Colonic mucosa (tissue), 4 donors: Measurements from ENCODE around the gene RPL38. TPM values are rescaled to one million over a fixed set of nuclear protein-coding genes. Genes with fewer than 3 reads are reported as not detected.

Experiments used
- DNase-seq: peaks from one replicate; pipeline ENCODE4 v3.0.0-alpha.2; 2020
- H3K27ac ChIP-seq: fragments of 200-600 bp; one replicate; pipeline ENCODE4 v1.8.0; 2021
- H3K27me3 ChIP-seq: fragments of 200-600 bp; one replicate; pipeline ENCODE4 v1.8.0; 2021
- H3K36me3 ChIP-seq: fragments of 200-600 bp; one replicate; pipeline ENCODE4 v1.8.0; 2021
- H3K4me1 ChIP-seq: fragments of 200-600 bp; one replicate; pipeline ENCODE4 v1.8.0; 2021; ENCODE audit warnings: mild to moderate bottlenecking
- H3K4me3 ChIP-seq: fragments of 200-600 bp; one replicate; pipeline ENCODE4 v1.8.0; 2021
- H3K9ac ChIP-seq, 2 donors: one replicate each; pipeline ENCODE4 v1.7.0; 2013; ENCODE audit warnings: control low read depth in 2 of 2, low read depth in 2 of 2, low read length in 2 of 2
- H3K9me3 ChIP-seq: fragments of 200-600 bp; one replicate; pipeline ENCODE4 v1.8.0; 2021
- CTCF ChIP-seq: fragments of 200-600 bp; IDR thresholded peaks from one replicate; pipeline ENCODE4 v1.8.0; 2022; ENCODE audit warnings: antibody characterized with exemption, mild to moderate bottlenecking
- intact Hi-C: fragments of 100-400 bp; cut with DNase I; formaldehyde crosslinking; loops from one replicate; pipeline ENCODE4 v1.14.1; 2022
- total RNA-seq, 2 donors: library from RNA; stranded (reverse); fragmentation: NEBNext Ultra II Directional in 1 of 2; extraction: Animal tissue kit (Norgen Biotek cat#: 25700) in 1 of 2; gene quantifications; one replicate each; pipeline ENCODE4 v1.2.1, GENCODE V29; 2021
- donor health status: healthy.
- donor health status: DM: no; HTN: no; CAD: no.
- donor health status: DM: no; HTN: no; CAD: no.

Gene RPL38
- total RNA-seq, 2 donors from 2014 or later, result 723 to 795 TPM

GRCh38 chr17:74251569-74251968 is 48.1 kb downstream of the RPL38 start:
- Histone ChIP-seq H3K4me1 (no peaks in the 10 kb centered on the region), H3K9me3 (no peaks in the 10 kb centered on the region), H3K27me3 (no peaks in the 10 kb centered on the region), H3K4me3 (no peak overlapping the region), H3K36me3 (no peaks in the 10 kb centered on the region), H3K9ac (no peak overlapping the region), H3K27ac (no peak overlapping the region)
- intact Hi-C loops, result no loop called here
- no peak for TF ChIP-seq CTCF
- no peak for DNase-seq

GRCh38 chr17:74252211-74252610 is 48.7 kb downstream of the RPL38 start:
- intact Hi-C loops, result no loop called here
- no peaks in the 10 kb centered on the region for H3K27me3 ChIP-seq
- no peak overlapping the region for H3K9ac ChIP-seq
- no peak overlapping the region for H3K27ac ChIP-seq
- H3K36me3 ChIP-seq, result no peaks in the 10 kb centered on the region
- H3K4me1 ChIP-seq, result no peaks in the 10 kb centered on the region
- H3K9me3 ChIP-seq, result no peaks in the 10 kb centered on the region
- TF ChIP-seq CTCF, result no peak
- H3K4me3 ChIP-seq, result no peak overlapping the region
- DNase-seq, result no peak

GRCh38 chr17:74253036-74253435 is 49.6 kb downstream of the RPL38 start:
- no peak overlapping the region for H3K9ac ChIP-seq
- TF ChIP-seq CTCF, result no peak
- H3K4me3 ChIP-seq, result no peak overlapping the region
- no peaks in the 10 kb centered on the region for H3K36me3 ChIP-seq
- H3K27me3 ChIP-seq, result no peaks in the 10 kb centered on the region
- intact Hi-C loops, result no loop called here
- no peaks in the 10 kb centered on the region for H3K4me1 ChIP-seq
- no peaks in the 10 kb centered on the region for H3K9me3 ChIP-seq
- no peak for DNase-seq
- no peak overlapping the region for H3K27ac ChIP-seq

- Histone ChIP-seq H3K27me3 (no peaks in the 10 kb centered on the region), H3K27ac (no peak overlapping the region), H3K4me1 (no peaks in the 10 kb centered on the region), H3K9ac (no peak overlapping the region), H3K9me3 (no peaks in the 10 kb centered on the region), H3K36me3 (no peaks in the 10 kb centered on the region), H3K4me3 (no peak overlapping the region)
- no peak for DNase-seq
- no peak for TF ChIP-seq CTCF
- intact Hi-C loops, result no loop called here
Measured at GRCh38 chr17:74257311-74257710, 53.8 kb downstream of the RPL38 start.

GRCh38 chr17:74259667-74260524 is 56.4 kb downstream of the RPL38 start:
- H3K36me3 ChIP-seq, result no peaks in the 10 kb centered on the region
- no peaks in the 10 kb centered on the region for H3K4me1 ChIP-seq
- H3K9me3 ChIP-seq, result no peaks in the 10 kb centered on the region
- intact Hi-C loops, result no loop called here
- H3K4me3 ChIP-seq, result no peak overlapping the region
- TF ChIP-seq CTCF, result no peak
- H3K27ac ChIP-seq, result no peak overlapping the region
- no peak for DNase-seq
- H3K9ac ChIP-seq, result no peak overlapping the region
- H3K27me3 ChIP-seq, result no peaks in the 10 kb centered on the region

Other genes starting within 250 kb of the RPL38 start
- gene TTYH2, start 9.9 kb downstream of the RPL38 start, total RNA-seq, result 1 to 10 TPM in 1 of 2 donors, under 1 TPM in 1; 0.86 to 2.9 TPM
- gene DNAI2, start 70.6 kb downstream of the RPL38 start, total RNA-seq, result not detected
- gene KIF19, start 122.5 kb downstream of the RPL38 start, total RNA-seq, result 1 to 10 TPM; 2.6 to 3.2 TPM
- under 1 TPM in 1 of 2 donors, not detected in 1; 0.22 TPM for gene BTBD17, start 158.2 kb downstream of the RPL38 start, total RNA-seq
- gene GPR142, start 163.8 kb downstream of the RPL38 start, total RNA-seq, result under 1 TPM; 0.35 to 0.74 TPM
- gene GPRC5C, start 228.4 kb downstream of the RPL38 start, total RNA-seq, result 100 to 1,000 TPM; 139 to 193 TPM